ENCODE data around the gene FRG1. TPM values are rescaled to one million over a fixed set of nuclear protein-coding genes. Genes with fewer than 3 reads are reported as not detected.
A peak's percentile ranks its signal among the peaks of the same experiment; 100 is the strongest.
"Not testable (repeated sequence)": the region's sequence is repeated elsewhere in the genome, so short reads cannot be mapped to it uniquely, and the experiment has no call there.

FRG1 gene
- polyA plus RNA-seq (2013, experiment 1 of 4), result 63.5 TPM
- polyA plus RNA-seq (2013, experiment 2 of 4), result 57.2 TPM
- polyA plus RNA-seq (2013, experiment 3 of 4), result 56.2 TPM
- polyA plus RNA-seq (2013, experiment 4 of 4), result 61.9 TPM

DNA sequence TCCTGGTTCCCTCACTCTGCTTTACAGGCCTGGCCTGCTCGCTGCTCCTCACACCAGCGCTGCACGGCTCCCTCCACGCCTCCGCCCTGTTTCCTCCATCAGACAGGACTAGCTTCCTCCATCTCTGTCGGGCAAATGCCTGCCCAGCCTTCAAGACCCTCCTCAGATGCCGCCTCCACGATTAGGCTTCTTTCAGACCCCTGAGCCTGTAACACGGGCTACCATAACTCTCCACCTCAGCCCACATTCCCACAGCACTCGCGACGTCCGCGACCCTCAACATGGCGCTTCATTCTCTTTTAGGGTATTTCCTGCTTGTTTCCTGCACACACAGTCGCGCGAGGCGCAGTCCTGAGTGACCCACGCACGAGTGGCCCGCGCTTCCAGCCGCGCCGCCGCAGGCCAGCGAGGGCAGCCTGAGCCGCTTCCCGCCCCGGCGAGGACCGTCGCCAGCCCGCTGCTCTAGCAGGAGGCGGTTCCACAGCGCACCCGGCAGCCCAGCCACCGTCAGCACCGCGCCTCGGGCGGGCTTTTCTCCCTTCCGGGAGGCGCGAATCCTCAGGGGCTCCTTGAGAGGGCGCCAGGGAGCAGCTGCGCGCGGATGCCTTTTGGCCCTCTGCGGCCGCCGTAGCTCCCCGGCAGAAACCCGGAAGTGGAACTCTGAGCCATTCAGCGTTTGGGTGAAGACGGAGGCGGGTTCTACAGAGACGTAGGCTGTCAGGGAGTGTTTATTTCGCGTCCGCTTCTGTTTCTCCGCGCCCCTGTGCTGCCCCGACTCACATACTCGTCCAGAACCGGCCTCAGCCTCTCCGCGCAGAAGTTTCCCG is at the start of gene FRG1:
TSS of gene FRG1 (plus strand) at position 695 of the 827 bp plus-strand sequence. CDS start 138 bp downstream, outside the sequence.
- no peaks in the 10 kb centered on the region for H3K9me3 ChIP-seq (ENCODE audit: control insufficient read depth, low read length)
- peaks cover 5% of the 10 kb centered on the region for H3K4me1 ChIP-seq (ENCODE audit: control insufficient read depth, insufficient read depth, low read length)
- H3K27ac ChIP-seq (ENCODE audit: insufficient read depth, low read depth, low read length, poor library complexity, severe bottlenecking), result peak within 1 kb of the TSS; percentile 63
- 10 to 11% methylated on average over 70 of the region's 70 CpGs for WGBS, 2 experiments
- H3K4me3 ChIP-seq (ENCODE audit: insufficient read depth, low read depth, low read length), result peak within 1 kb of the TSS; percentile 96
- H3K36me3 ChIP-seq (ENCODE audit: control insufficient read depth, insufficient read depth, low read length), result no peaks in the 10 kb centered on the region
- H3K27me3 ChIP-seq (ENCODE audit: control insufficient read depth, insufficient read depth, low read length, poor library complexity, severe bottlenecking), result no peaks in the 10 kb centered on the region

DNA sequence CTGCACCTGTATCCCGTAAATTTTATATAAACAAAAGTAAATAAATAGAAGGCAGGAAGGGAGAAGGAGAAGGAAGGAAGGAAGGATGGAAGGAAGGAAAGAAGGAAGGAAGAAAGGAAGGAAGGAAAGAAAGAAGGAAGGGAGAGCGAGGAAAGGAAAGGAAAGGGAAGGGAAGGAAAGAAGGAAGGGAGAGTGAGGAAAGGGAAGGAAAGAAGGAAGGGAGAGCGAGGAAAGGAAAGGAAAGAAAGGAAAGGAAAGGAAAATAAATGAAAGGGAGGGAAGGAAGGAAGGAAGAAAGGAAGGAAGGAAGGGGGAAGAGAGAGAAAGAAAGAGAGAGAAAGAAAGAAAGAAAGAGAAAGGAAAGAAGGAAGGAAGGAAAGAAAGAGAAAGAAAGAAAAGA is 43.0 kb upstream of the FRG1 start:
- Histone ChIP-seq H3K4me3 (ENCODE audit: insufficient read depth, low read depth, low read length) (no peak overlapping the region), H3K27ac (ENCODE audit: insufficient read depth, low read depth, low read length, poor library complexity, severe bottlenecking) (no peak overlapping the region), H3K36me3 (ENCODE audit: control insufficient read depth, insufficient read depth, low read length) (no peaks in the 10 kb centered on the region), H3K9me3 (ENCODE audit: control insufficient read depth, low read length) (no peaks in the 10 kb centered on the region), H3K4me1 (ENCODE audit: control insufficient read depth, insufficient read depth, low read length) (no peaks in the 10 kb centered on the region), H3K27me3 (ENCODE audit: control insufficient read depth, insufficient read depth, low read length, poor library complexity, severe bottlenecking) (no peaks in the 10 kb centered on the region)
- 88 to 95% methylated on average over 2 of the region's 3 CpGs for WGBS, 2 experiments

DNA sequence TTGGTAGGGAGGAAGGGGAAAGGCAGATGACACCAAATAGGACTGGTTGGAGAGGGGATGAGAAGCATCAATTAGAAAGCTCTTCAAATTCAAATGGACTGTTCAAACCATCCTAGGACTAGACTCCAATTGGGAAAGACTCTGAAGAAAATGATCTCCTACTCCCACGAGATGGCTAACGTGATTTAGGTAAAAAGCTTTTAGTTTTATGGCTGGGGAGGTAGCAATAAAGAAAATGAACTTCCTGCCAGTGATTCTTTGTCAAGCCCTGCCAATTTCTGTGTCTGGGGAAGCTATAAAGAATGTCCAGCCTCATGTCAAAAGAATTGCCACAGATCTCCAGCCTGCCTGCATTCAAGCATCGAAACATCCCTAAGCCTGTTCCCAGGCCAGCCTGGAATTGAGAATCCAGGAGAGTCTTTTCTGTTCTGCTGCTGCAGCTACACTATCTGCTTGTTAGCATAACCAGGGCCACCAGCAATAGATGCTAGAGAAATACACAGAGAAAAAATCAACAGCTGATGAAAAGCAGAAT is 41.1 kb upstream of the FRG1 start:
- not testable (repeated sequence) for H3K4me1 ChIP-seq (ENCODE audit: control insufficient read depth, insufficient read depth, low read length); H3K9me3 ChIP-seq (ENCODE audit: control insufficient read depth, low read length); H3K27me3 ChIP-seq (ENCODE audit: control insufficient read depth, insufficient read depth, low read length, poor library complexity, severe bottlenecking); H3K27ac ChIP-seq (ENCODE audit: insufficient read depth, low read depth, low read length, poor library complexity, severe bottlenecking); H3K4me3 ChIP-seq (ENCODE audit: insufficient read depth, low read depth, low read length); H3K36me3 ChIP-seq (ENCODE audit: control insufficient read depth, insufficient read depth, low read length)
- WGBS, 2 experiments, result 93 to 99% methylated on average over 3 of the region's 3 CpGs

DNA sequence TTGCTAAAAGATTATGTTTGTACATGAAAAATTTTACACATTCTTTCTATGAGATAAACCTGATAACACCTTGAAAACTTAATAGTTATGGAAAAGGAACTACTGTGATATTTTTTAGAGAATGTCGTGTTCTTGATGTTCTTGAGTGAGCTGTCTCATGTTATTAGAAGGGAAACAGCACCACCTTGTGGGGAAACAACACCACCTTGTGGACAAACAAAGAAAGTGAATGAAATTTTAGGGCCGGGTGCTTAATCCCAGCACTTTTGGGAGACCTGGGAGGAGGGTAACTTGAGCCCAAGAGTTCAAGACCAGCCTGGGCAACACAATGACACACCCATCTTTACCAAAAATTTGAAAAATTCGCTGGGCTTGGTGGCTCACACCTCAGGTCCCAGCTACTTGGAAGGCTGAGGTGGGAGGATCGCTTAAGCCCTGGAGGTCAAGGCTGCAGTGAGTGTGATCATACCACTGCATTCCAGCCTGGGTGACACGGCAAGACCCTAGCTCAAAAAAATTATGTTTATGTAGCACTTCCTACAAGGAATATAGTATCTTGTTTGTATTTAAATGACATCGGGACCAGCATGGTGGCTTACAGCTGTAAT is 36.1 kb upstream of the FRG1 start:
- not testable (repeated sequence) for H3K4me1 ChIP-seq (ENCODE audit: control insufficient read depth, insufficient read depth, low read length); H3K9me3 ChIP-seq (ENCODE audit: control insufficient read depth, low read length); H3K4me3 ChIP-seq (ENCODE audit: insufficient read depth, low read depth, low read length); H3K27ac ChIP-seq (ENCODE audit: insufficient read depth, low read depth, low read length, poor library complexity, severe bottlenecking); H3K27me3 ChIP-seq (ENCODE audit: control insufficient read depth, insufficient read depth, low read length, poor library complexity, severe bottlenecking); H3K36me3 ChIP-seq (ENCODE audit: control insufficient read depth, insufficient read depth, low read length)
- WGBS, 2 experiments, result 45 to 53% methylated on average over 5 to 6 of the region's 6 CpGs

DNA sequence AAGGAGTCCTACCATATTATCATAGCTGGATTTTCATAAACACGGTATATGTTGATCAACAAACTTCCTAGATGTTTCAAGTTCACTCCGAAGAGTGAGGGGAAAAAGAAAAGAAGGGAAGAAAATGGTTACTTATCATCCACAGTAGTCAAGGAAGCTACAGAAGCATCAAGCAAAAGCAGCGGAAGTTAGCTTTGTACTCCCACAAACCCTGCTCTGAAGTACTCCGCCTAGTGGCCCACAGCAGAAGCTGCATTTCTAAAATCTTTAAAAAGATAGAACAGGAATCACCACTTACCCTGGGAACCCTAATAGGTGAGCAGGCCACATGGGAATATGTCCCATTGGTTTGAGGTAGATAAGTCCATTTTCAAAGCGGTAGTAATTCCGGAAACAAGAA is 28.5 kb upstream of the FRG1 start:
- H3K27ac ChIP-seq (ENCODE audit: insufficient read depth, low read depth, low read length, poor library complexity, severe bottlenecking), result no peak overlapping the region
- WGBS, 2 experiments, result 69 to 77% methylated on average over 3 to 4 of the region's 6 CpGs
- H3K36me3 ChIP-seq (ENCODE audit: control insufficient read depth, insufficient read depth, low read length), result no peaks in the 10 kb centered on the region
- H3K4me1 ChIP-seq (ENCODE audit: control insufficient read depth, insufficient read depth, low read length), result no peaks in the 10 kb centered on the region
- H3K27me3 ChIP-seq (ENCODE audit: control insufficient read depth, insufficient read depth, low read length, poor library complexity, severe bottlenecking), result no peaks in the 10 kb centered on the region
- H3K4me3 ChIP-seq (ENCODE audit: insufficient read depth, low read depth, low read length), result no peak overlapping the region
- no peaks in the 10 kb centered on the region for H3K9me3 ChIP-seq (ENCODE audit: control insufficient read depth, low read length)

DNA sequence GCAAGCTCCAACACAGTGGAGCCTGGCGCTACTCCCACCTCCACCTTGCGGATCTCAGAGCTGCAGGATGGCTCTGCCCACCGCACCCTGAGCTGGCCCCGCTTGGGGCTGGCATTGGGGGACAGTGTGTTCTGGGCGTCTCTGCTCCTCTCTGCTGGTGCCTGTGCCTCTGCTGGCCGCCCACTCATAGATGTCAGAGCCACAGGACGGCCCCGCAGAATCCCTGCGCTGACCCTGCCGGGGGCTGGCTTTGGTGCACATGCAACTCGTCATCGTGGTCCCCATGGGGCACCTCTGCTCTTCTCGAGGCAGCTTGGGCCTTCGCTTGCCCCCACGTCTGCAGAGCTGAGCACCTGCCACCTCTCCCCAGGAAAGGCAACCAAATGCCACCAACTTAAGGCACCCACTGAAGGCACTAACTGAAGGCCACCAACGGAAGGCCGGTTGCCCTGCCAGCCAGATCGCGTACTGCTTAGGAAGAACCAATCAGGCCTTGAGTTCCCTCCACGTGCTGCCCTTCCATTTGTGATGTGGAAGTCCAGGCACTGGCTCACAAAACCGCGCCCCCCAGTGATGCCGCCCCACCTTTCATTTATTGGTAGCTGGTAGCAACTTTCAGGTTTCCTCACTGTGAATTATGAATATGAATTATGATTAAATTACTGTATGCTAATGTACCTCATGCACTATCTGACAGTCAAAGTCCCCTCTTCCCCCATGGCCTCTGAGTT is 23.3 kb upstream of the FRG1 start:
- Histone ChIP-seq H3K4me1 (ENCODE audit: control insufficient read depth, insufficient read depth, low read length) (no peaks in the 10 kb centered on the region), H3K9me3 (ENCODE audit: control insufficient read depth, low read length) (no peaks in the 10 kb centered on the region), H3K27me3 (ENCODE audit: control insufficient read depth, insufficient read depth, low read length, poor library complexity, severe bottlenecking) (no peaks in the 10 kb centered on the region), H3K27ac (ENCODE audit: insufficient read depth, low read depth, low read length, poor library complexity, severe bottlenecking) (no peak overlapping the region), H3K4me3 (ENCODE audit: insufficient read depth, low read depth, low read length) (no peak overlapping the region), H3K36me3 (ENCODE audit: control insufficient read depth, insufficient read depth, low read length) (no peaks in the 10 kb centered on the region)
- WGBS, 2 experiments, result 94% methylated on average over 23 of the region's 23 CpGs

DNA sequence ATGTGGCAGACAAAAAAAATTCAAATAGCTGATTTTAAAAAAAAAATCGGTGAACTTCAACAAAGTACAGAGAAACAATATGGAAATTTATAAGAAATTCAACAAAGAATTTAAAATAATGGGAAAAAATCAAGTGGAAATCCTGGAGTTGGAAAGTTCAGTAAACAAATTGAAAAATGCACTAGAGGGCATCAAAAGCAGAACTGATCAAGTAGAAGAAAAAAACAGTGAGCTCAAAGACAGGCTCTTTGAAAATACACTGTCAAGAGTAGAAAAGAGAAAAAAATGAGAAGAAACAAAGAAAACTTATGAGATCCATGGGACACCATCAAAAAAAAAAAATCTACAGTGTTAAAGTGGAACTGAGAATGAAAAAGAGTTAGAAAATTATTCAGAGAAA is 19.6 kb upstream of the FRG1 start:
- H3K4me3 ChIP-seq (ENCODE audit: insufficient read depth, low read depth, low read length), result no peak overlapping the region
- no peaks in the 10 kb centered on the region for H3K36me3 ChIP-seq (ENCODE audit: control insufficient read depth, insufficient read depth, low read length)
- H3K27me3 ChIP-seq (ENCODE audit: control insufficient read depth, insufficient read depth, low read length, poor library complexity, severe bottlenecking), result no peaks in the 10 kb centered on the region
- 83% methylated on average over 1 of the region's 1 CpG; no CpG with 5 or more reads in 1 of the 2 experiments for WGBS, 2 experiments
- no peak overlapping the region for H3K27ac ChIP-seq (ENCODE audit: insufficient read depth, low read depth, low read length, poor library complexity, severe bottlenecking)
- H3K4me1 ChIP-seq (ENCODE audit: control insufficient read depth, insufficient read depth, low read length), result no peaks in the 10 kb centered on the region
- no peaks in the 10 kb centered on the region for H3K9me3 ChIP-seq (ENCODE audit: control insufficient read depth, low read length)

DNA sequence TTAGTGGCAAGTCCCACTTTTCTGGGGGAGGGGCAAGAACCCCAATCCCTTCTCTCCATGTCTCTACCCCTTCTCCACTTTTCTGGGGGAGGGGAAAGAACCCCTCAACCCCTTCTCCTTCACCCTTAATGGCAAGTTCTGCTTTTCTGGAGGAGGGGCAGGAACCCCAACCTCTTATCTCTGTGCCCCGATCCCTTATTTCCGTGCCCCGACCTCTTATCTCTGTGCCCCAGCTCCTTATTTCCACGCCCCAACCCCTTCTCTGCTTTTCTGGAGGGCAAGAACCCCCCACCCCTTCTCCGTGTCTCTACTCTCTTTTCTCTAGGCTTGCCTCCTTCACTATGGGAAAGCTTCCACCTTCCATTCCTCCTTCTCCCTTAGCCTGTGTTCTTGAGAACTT is 13.9 kb upstream of the FRG1 start:
- not testable (repeated sequence) for H3K27me3 ChIP-seq (ENCODE audit: control insufficient read depth, insufficient read depth, low read length, poor library complexity, severe bottlenecking); H3K27ac ChIP-seq (ENCODE audit: insufficient read depth, low read depth, low read length, poor library complexity, severe bottlenecking); H3K4me3 ChIP-seq (ENCODE audit: insufficient read depth, low read depth, low read length); H3K36me3 ChIP-seq (ENCODE audit: control insufficient read depth, insufficient read depth, low read length); H3K4me1 ChIP-seq (ENCODE audit: control insufficient read depth, insufficient read depth, low read length); H3K9me3 ChIP-seq (ENCODE audit: control insufficient read depth, low read length)
- WGBS, 2 experiments, result 90 to 93% methylated on average over 5 of the region's 5 CpGs

DNA sequence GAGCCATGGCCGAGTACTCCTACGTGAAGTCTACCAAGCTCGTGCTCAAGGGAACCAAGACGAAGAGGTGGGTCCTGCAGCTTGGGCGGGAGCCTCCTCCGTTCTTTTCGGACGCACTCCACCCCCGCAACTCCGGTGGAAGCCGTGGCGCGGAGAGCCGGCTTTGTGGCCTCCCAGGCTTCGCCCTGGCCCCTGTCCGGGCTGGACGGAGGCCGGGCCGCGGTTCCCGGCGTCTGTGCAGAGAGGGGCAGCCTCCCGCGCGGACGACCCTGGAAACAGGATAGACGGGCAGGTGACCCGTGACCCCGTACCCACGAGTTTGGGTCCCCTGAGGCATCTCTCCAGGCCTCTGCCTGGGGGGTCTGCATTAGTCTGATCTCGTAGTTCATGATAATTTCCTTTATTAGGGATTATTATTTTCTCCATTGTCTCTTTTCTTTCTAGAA is 356 bp downstream of the FRG1 start:
- H3K27me3 ChIP-seq (ENCODE audit: control insufficient read depth, insufficient read depth, low read length, poor library complexity, severe bottlenecking), result no peaks in the 10 kb centered on the region
- H3K4me3 ChIP-seq (ENCODE audit: insufficient read depth, low read depth, low read length), result peak overlapping the region; percentile 96
- H3K9me3 ChIP-seq (ENCODE audit: control insufficient read depth, low read length), result no peaks in the 10 kb centered on the region
- H3K27ac ChIP-seq (ENCODE audit: insufficient read depth, low read depth, low read length, poor library complexity, severe bottlenecking), result peak overlapping the region; percentile 63
- H3K4me1 ChIP-seq (ENCODE audit: control insufficient read depth, insufficient read depth, low read length), result peaks cover 5% of the 10 kb centered on the region
- 0 to 1% methylated on average over 30 of the region's 31 CpGs for WGBS, 2 experiments
- H3K36me3 ChIP-seq (ENCODE audit: control insufficient read depth, insufficient read depth, low read length), result no peaks in the 10 kb centered on the region

DNA sequence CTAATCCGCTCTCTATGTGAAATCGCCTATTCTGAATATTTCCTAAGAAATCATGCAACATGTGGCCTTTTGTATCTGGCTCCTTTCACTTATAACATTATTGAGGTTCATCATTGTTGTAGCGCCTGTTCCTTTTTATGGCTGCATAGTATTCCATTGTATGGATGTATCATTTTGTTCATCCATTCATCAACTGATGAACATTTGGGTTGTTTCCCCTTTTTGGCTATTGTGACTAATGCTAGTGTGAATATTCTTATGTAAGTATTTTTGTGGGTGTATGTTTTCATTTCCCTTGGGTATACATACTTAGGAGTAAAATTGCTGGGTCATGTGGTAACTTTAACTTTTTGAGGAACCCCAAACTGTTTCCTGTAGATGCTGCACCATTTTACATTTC is 1.7 kb downstream of the FRG1 start:
- not testable (repeated sequence) for H3K4me1 ChIP-seq (ENCODE audit: control insufficient read depth, insufficient read depth, low read length); H3K36me3 ChIP-seq (ENCODE audit: control insufficient read depth, insufficient read depth, low read length); H3K4me3 ChIP-seq (ENCODE audit: insufficient read depth, low read depth, low read length); H3K27ac ChIP-seq (ENCODE audit: insufficient read depth, low read depth, low read length, poor library complexity, severe bottlenecking); H3K27me3 ChIP-seq (ENCODE audit: control insufficient read depth, insufficient read depth, low read length, poor library complexity, severe bottlenecking); H3K9me3 ChIP-seq (ENCODE audit: control insufficient read depth, low read length)
- 95 to 97% methylated on average over 2 to 3 of the region's 3 CpGs for WGBS, 2 experiments

Measured in ectodermal cell (in vitro differentiated cells).